ENCODE results near the gene AACS.

- TF ChIP-seq POLR2A (IDR thresholded peaks at IDR 0.05) (no peak), POLR2AphosphoS5 (IDR thresholded peaks at IDR 0.05) (no peak)
- TF ChIP-seq, protein P1, sequence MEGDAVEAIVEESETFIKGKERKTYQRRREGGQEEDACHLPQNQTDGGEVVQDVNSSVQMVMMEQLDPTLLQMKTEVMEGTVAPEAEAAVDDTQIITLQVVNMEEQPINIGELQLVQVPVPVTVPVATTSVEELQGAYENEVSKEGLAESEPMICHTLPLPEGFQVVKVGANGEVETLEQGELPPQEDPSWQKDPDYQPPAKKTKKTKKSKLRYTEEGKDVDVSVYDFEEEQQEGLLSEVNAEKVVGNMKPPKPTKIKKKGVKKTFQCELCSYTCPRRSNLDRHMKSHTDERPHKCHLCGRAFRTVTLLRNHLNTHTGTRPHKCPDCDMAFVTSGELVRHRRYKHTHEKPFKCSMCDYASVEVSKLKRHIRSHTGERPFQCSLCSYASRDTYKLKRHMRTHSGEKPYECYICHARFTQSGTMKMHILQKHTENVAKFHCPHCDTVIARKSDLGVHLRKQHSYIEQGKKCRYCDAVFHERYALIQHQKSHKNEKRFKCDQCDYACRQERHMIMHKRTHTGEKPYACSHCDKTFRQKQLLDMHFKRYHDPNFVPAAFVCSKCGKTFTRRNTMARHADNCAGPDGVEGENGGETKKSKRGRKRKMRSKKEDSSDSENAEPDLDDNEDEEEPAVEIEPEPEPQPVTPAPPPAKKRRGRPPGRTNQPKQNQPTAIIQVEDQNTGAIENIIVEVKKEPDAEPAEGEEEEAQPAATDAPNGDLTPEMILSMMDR (IDR thresholded peaks at IDR 0.05), result no peak
Measured at GRCh38 chr12:125169451-125169850, 104.2 kb downstream of the AACS start.
